GM11168 (cell line): ENCODE results near the gene C1QL1.

ENCODE experiments used
- in situ Hi-C: fragments of 300-500 bp; cut with MboI; formaldehyde crosslinking; loops from one replicate; pipeline ENCODE4 v1.12.0; 2022; ENCODE audit warnings: low sequenced_read_pairs; ENCODE audit not compliant: unreplicated experiment

C1QL1 gene

GRCh38 chr17:44968225-44969143 is at the start of gene C1QL1:
TSS of gene C1QL1 (minus strand) at chr17:44968303. CDS start at chr17:44968048, 255 bp downstream.
- in situ Hi-C loops, result no loop called here

- in situ Hi-C loops, result no loop called here
Measured at GRCh38 chr17:45016823-45017222, 48.7 kb upstream of the C1QL1 start.

GRCh38 chr17:45016237-45016636 is 48.1 kb upstream of the C1QL1 start:
- in situ Hi-C loops, result no loop called here

GRCh38 chr17:45013021-45013997 is 45.2 kb upstream of the C1QL1 start:
- in situ Hi-C loops, result loop anchor here (5.0 kb wide), 1 partner anchor 86 kb away; no protein-coding TSS in a partner anchor

GRCh38 chr17:45011767-45012166 is 43.7 kb upstream of the C1QL1 start:
- in situ Hi-C loops, result loop anchor here (5.0 kb wide), 1 partner anchor 84 kb away; no protein-coding TSS in a partner anchor

GRCh38 chr17:45009676-45010467 is 41.8 kb upstream of the C1QL1 start:
- in situ Hi-C loops, result loop anchor here (5.0 kb wide), 1 partner anchor 83 kb away; no protein-coding TSS in a partner anchor

GRCh38 chr17:45008216-45008615 is 40.1 kb upstream of the C1QL1 start:
- in situ Hi-C loops, result no loop called here

- in situ Hi-C loops, result no loop called here
Measured at GRCh38 chr17:45006927-45007461, 38.9 kb upstream of the C1QL1 start.

GRCh38 chr17:45005700-45006099 is 37.6 kb upstream of the C1QL1 start:
- in situ Hi-C loops, result no loop called here

GRCh38 chr17:45004388-45004787 is 36.3 kb upstream of the C1QL1 start:
- in situ Hi-C loops, result no loop called here

GRCh38 chr17:45003877-45004276 is 35.8 kb upstream of the C1QL1 start:
- in situ Hi-C loops, result no loop called here

GRCh38 chr17:45001310-45001709 is 33.2 kb upstream of the C1QL1 start:
- in situ Hi-C loops, result no loop called here

GRCh38 chr17:44999433-44999832 is 31.3 kb upstream of the C1QL1 start:
- in situ Hi-C loops, result no loop called here

GRCh38 chr17:44998646-44999045 is 30.5 kb upstream of the C1QL1 start:
- in situ Hi-C loops, result no loop called here

GRCh38 chr17:44997733-44998520 is 29.8 kb upstream of the C1QL1 start:
- in situ Hi-C loops, result no loop called here

- in situ Hi-C loops, result no loop called here
Measured at GRCh38 chr17:44996304-44996703, 28.2 kb upstream of the C1QL1 start.

GRCh38 chr17:44995436-44996001 is 27.4 kb upstream of the C1QL1 start:
- in situ Hi-C loops, result no loop called here

- in situ Hi-C loops, result no loop called here
Measured at GRCh38 chr17:44992242-44992939, 24.3 kb upstream of the C1QL1 start.
